Common myeloid progenitor, CD34-positive (primary cell): ENCODE results near the gene HDLBP.
A peak's percentile ranks its signal among the peaks of the same experiment; 100 is the strongest.
"Not testable (repeated sequence)": the region's sequence is repeated elsewhere in the genome, so short reads cannot be mapped to it uniquely, and the experiment has no call there.

Experiments used
- CTCF ChIA-PET: fragments of 350-600 bp; sonication (Branson Sonifier 250); formaldehyde crosslinking; loops from one replicate; lab custom pipeline; 2021; ENCODE audit warnings: antibody characterized with exemption; lab: Charles Lee
- POLR2A ChIA-PET: fragments of 350-600 bp; sonication (Branson Sonifier 250); formaldehyde crosslinking; loops from one replicate; lab custom pipeline; 2021; ENCODE audit warnings: antibody characterized with exemption; lab: Charles Lee
- DNase-seq, 3 donors: peaks; one replicate each; pipeline versions ENCODE4 v3.0.0 to v3.0.0-alpha.2; 2013
- H3K27ac ChIP-seq, 2 experiments: 1 replicate in 1 of 2; 2 replicates in 1 of 2; pipeline ENCODE4 v1.7.0; 2013; ENCODE audit warnings: inconsistent platforms in 2 of 2, low read length in 2 of 2, mild to moderate bottlenecking in 2 of 2, low read depth in 1 of 2, moderate library complexity in 1 of 2; ENCODE audit not compliant: severe bottlenecking in 2 of 2, insufficient read depth in 1 of 2, poor library complexity in 1 of 2
- H3K27me3 ChIP-seq, 5 experiments: replicated peaks in 2 of 5; 1 replicate in 3 of 5; 2 replicates in 2 of 5; pipeline versions ENCODE4 v1.6.1 to v1.7.0; 2013; ENCODE audit warnings: low read length in 4 of 5, mild to moderate bottlenecking in 2 of 5, moderate library complexity in 2 of 5, inconsistent platforms in 1 of 5; ENCODE audit not compliant: insufficient read depth in 5 of 5, control insufficient read depth in 4 of 5
- H3K36me3 ChIP-seq, 4 experiments: 1 replicate in 2 of 4; 2 replicates in 2 of 4; pipeline versions ENCODE4 v1.6.1 to v1.7.0; 2013; ENCODE audit warnings: low read length in 3 of 4, control low read depth in 1 of 4, mild to moderate bottlenecking in 1 of 4; ENCODE audit not compliant: control insufficient read depth in 4 of 4, insufficient read depth in 4 of 4
- H3K4me1 ChIP-seq, 4 experiments: 1 replicate in 3 of 4; 2 replicates in 1 of 4; pipeline versions ENCODE4 v1.6.1 to v1.7.1; 2013; ENCODE audit warnings: low read length in 3 of 4, mild to moderate bottlenecking in 3 of 4, control low read depth in 1 of 4, inconsistent platforms in 1 of 4, moderate library complexity in 1 of 4; ENCODE audit not compliant: control insufficient read depth in 4 of 4, insufficient read depth in 4 of 4; ENCODE audit errors: control extremely low read depth in 1 of 4
- H3K4me3 ChIP-seq, 7 experiments: 1 replicate in 4 of 7; 2 replicates in 3 of 7; pipeline versions ENCODE4 v1.5.1 to v1.7.0; 2013; ENCODE audit warnings: mild to moderate bottlenecking in 7 of 7, low read length in 6 of 7, moderate library complexity in 6 of 7, inconsistent platforms in 2 of 7, low read depth in 2 of 7, control low read depth in 1 of 7; ENCODE audit not compliant: insufficient read depth in 4 of 7, control insufficient read depth in 1 of 7; ENCODE audit errors: extremely low read depth in 1 of 7
- H3K9me3 ChIP-seq, 5 experiments: 1 replicate in 4 of 5; 2 replicates in 1 of 5; pipeline versions ENCODE4 v1.6.1 to v1.7.1; 2013; ENCODE audit warnings: low read length in 4 of 5, mild to moderate bottlenecking in 2 of 5, inconsistent platforms in 1 of 5, low read depth in 1 of 5, moderate library complexity in 1 of 5; ENCODE audit not compliant: control insufficient read depth in 4 of 5, insufficient read depth in 2 of 5; ENCODE audit errors: control extremely low read depth in 1 of 5
- WGBS: methylation state at CpG from one replicate; pipeline ENCODE4 v1.1.5; 2013; ENCODE audit not compliant: insufficient coverage; 5-methylcytosine and 5-hydroxymethylcytosine counted together

The HDLBP gene

DNA sequence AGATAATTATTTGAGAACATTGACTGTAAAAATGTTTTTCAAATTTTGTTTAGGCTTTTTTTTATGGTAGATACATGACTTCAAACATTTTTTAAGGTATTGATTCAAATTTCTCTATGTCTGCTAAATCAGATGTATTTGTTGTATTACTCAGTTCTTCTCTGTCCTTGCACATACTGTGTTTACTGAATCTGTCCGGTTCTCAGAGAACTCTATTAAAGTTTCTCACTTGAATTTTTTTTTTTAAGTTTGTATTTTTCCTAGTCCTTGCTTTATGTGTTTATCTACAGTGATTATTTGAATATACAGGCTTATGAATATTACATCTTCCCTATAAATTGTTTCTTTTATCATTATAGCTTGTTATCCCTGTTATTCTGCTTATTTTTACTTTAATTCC is 5.6 kb upstream of the HDLBP start:
- ChIA-PET POLR2A (no interaction called here), CTCF (interaction anchor here (0.7 to 1.0 kb wide), 2 partner anchors 12 to 217 kb away, joined by 3 to 5 read pairs; no protein-coding TSS in a partner anchor)
- Histone ChIP-seq H3K36me3 (peaks cover 0 to 12% (median 2%) of the 10 kb centered on the region in 4 experiments), H3K9me3 (no peaks in the 10 kb centered on the region), H3K27me3 (no peaks in the 10 kb centered on the region), H3K27ac (no peak overlapping the region), H3K4me1 (peaks cover 30 to 67% (median 50%) of the 10 kb centered on the region in 4 experiments), H3K4me3 (no peak overlapping the region)
- DNase-seq, result no peak
- no CpG with 5 or more reads among the region's 1 CpG for WGBS

GRCh38 chr2:241320394-241320793 is 4.9 kb upstream of the HDLBP start:
- H3K27me3 ChIP-seq, result no peaks in the 10 kb centered on the region
- no peak for DNase-seq
- ChIA-PET POLR2A (no interaction called here), CTCF (no interaction called here)
- 100% methylated on average over 6 of the region's 8 CpGs for WGBS
- H3K36me3 ChIP-seq, result peaks cover 0 to 9% (median 0%) of the 10 kb centered on the region in 4 experiments
- no peaks in the 10 kb centered on the region for H3K9me3 ChIP-seq
- H3K27ac ChIP-seq, result no peak overlapping the region
- H3K4me1 ChIP-seq, result peaks cover 29 to 64% (median 50%) of the 10 kb centered on the region in 4 experiments
- no peak overlapping the region for H3K4me3 ChIP-seq

GRCh38 chr2:241318830-241319229 is 3.4 kb upstream of the HDLBP start:
- peaks cover 28 to 57% (median 42%) of the 10 kb centered on the region in 4 experiments for H3K4me1 ChIP-seq
- POLR2A ChIA-PET, H3K36me3 ChIP-seq, H3K9me3 ChIP-seq, DNase-seq, H3K27me3 ChIP-seq, H3K27ac ChIP-seq, H3K4me3 ChIP-seq: not testable (repeated sequence)
- WGBS, result 98% methylated on average over 4 of the region's 6 CpGs
- CTCF ChIA-PET, result interaction anchor here (0.6 to 1.6 kb wide), 2 partner anchors 9 to 21 kb away, joined by 3 to 5 read pairs; no protein-coding TSS in a partner anchor

DNA sequence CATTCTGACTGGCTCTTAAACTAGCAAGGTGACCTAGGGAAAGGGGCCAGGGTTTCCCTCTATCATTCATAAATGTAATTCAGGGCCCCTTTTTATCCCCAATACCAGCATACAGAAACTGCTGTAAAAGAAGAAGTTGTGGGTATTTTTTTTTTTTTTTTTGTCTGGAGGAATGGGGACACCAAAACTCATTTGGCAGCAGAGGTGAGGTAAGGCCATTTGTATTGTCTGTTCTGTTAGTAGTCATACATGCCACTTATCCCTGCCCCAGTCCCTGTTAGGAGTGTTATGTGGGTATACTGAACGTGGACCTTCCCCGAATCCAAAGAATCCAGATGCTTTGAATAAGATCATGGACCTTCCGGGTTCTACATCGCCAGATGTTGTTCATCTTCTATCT is 1.9 kb upstream of the HDLBP start:
- POLR2A ChIA-PET, result no interaction called here
- CTCF ChIA-PET, result no interaction called here
- H3K4me3 ChIP-seq, result peak overlapping the region in 6 of 7 experiments; percentile 86 to 99 (median 91)
- H3K27ac ChIP-seq, result peak overlapping the region in 1 of 2 experiments; percentile 94
- 100% methylated on average over 3 of the region's 4 CpGs for WGBS
- H3K27me3 ChIP-seq, result no peaks in the 10 kb centered on the region
- peaks cover 28 to 58% (median 41%) of the 10 kb centered on the region in 4 experiments for H3K4me1 ChIP-seq
- peak; percentile 24 to 76 (median 70) for DNase-seq
- H3K36me3 ChIP-seq, result peaks cover 0 to 12% (median 0%) of the 10 kb centered on the region in 4 experiments
- H3K9me3 ChIP-seq, result no peaks in the 10 kb centered on the region

- H3K27ac ChIP-seq, result peak overlapping the region; percentile 91 to 94
- ChIA-PET CTCF (interaction anchor here (1.3 kb wide), 1 partner anchor 8 kb away, joined by 3 read pairs; no protein-coding TSS in a partner anchor), POLR2A (interaction anchor here (0.6 to 0.9 kb wide), 3 partner anchors 15 to 73 kb away, joined by 3 to 7 read pairs (median 3); no protein-coding TSS in a partner anchor)
- DNase-seq, result no peak
- WGBS, result 46% methylated on average over 4 of the region's 4 CpGs
- no peaks in the 10 kb centered on the region for H3K27me3 ChIP-seq
- no peaks in the 10 kb centered on the region for H3K9me3 ChIP-seq
- H3K4me3 ChIP-seq, result peak overlapping the region; percentile 63 to 99 (median 90)
- H3K4me1 ChIP-seq, result peaks cover 25 to 59% (median 38%) of the 10 kb centered on the region in 4 experiments
- peaks cover 0 to 11% (median 0%) of the 10 kb centered on the region in 4 experiments for H3K36me3 ChIP-seq
These were observed 1.4 kb upstream of the HDLBP start for GRCh38 chr2:241316825-241317224.

- POLR2A ChIA-PET, result interaction anchor here (0.6 to 1.5 kb wide), 5 partner anchors 9 to 72 kb away, joined by 3 to 7 read pairs (median 3); no protein-coding TSS in a partner anchor
- Histone ChIP-seq H3K4me1 (peaks cover 22 to 59% (median 38%) of the 10 kb centered on the region in 4 experiments), H3K4me3 (peak within 1 kb of the TSS; percentile 88 to 99 (median 92)), H3K27ac (peak within 1 kb of the TSS; percentile 98), H3K27me3 (no peaks in the 10 kb centered on the region), H3K9me3 (no peaks in the 10 kb centered on the region), H3K36me3 (peaks cover 0 to 9% (median 0%) of the 10 kb centered on the region in 4 experiments)
- CTCF ChIA-PET, result interaction anchor here (0.9 to 1.3 kb wide), 3 partner anchors 8 to 39 kb away, joined by 3 to 5 read pairs (median 3); no protein-coding TSS in a partner anchor
- DNase-seq, result peak; percentile 59 to 88 (median 79)
- WGBS, result 0% methylated on average over 53 of the region's 75 CpGs
These were observed 583 bp upstream of the HDLBP start, which contains the start of gene SEPTIN2 for GRCh38 chr2:241315879-241316631. TSS of gene SEPTIN2 (plus strand) at chr2:241315925. CDS start at chr2:241324233, 8,308 bp downstream.
